HG02840 (cell line): ENCODE results near the gene CKAP5.
"Not testable (repeated sequence)": the region's sequence is repeated elsewhere in the genome, so short reads cannot be mapped to it uniquely, and the experiment has no call there.

ENCODE experiments used
- ATAC-seq: cut with Tn5 transposase; IDR thresholded peaks from one replicate; pipeline ENCODE4 v1.9.1; 2021; ENCODE audit warnings: mild to moderate bottlenecking, moderate library complexity, moderate number of reproducible peaks; ENCODE audit not compliant: unreplicated experiment, low FRiP score

Gene CKAP5

GRCh38 chr11:46729110-46730027, 116.7 kb downstream of the CKAP5 start:
- no peak for ATAC-seq

- no peak for ATAC-seq
Measured at GRCh38 chr11:46728659-46729040, 117.4 kb downstream of the CKAP5 start.

GRCh38 chr11:46727952-46728658, 118.0 kb downstream of the CKAP5 start:
- ATAC-seq, result no peak

GRCh38 chr11:46726206-46726862, 119.7 kb downstream of the CKAP5 start:
- no peak for ATAC-seq

- ATAC-seq, result no peak
Measured at GRCh38 chr11:46725338-46726205, 120.5 kb downstream of the CKAP5 start.

GRCh38 chr11:46724088-46724487, 122.0 kb downstream of the CKAP5 start:
- no peak for ATAC-seq

GRCh38 chr11:46723359-46723680, 122.8 kb downstream of the CKAP5 start:
- ATAC-seq, result no peak

GRCh38 chr11:46722566-46723358, 123.3 kb downstream of the CKAP5 start:
- ATAC-seq, result no peak

GRCh38 chr11:46721286-46721685, 124.8 kb downstream of the CKAP5 start:
- no peak for ATAC-seq

GRCh38 chr11:46719543-46720218, 126.4 kb downstream of the CKAP5 start:
- no peak for ATAC-seq

GRCh38 chr11:46719048-46719542, 127.0 kb downstream of the CKAP5 start, which contains the start of gene F2:
Gene F2 (plus strand): TSS chr11:46719213. CDS start chr11:46719236, 23 bp downstream.
- ATAC-seq, result no peak

- ATAC-seq, result no peak
Measured at GRCh38 chr11:46718155-46719019, 127.7 kb downstream of the CKAP5 start.

GRCh38 chr11:46717825-46718154, 128.3 kb downstream of the CKAP5 start:
- not testable (repeated sequence) for ATAC-seq

GRCh38 chr11:46712874-46713576, 133.1 kb downstream of the CKAP5 start:
- no peak for ATAC-seq

GRCh38 chr11:46711303-46711702, 134.8 kb downstream of the CKAP5 start:
- no peak for ATAC-seq

GRCh38 chr11:46710821-46711269, 135.2 kb downstream of the CKAP5 start:
- no peak for ATAC-seq

GRCh38 chr11:46709351-46709750, 136.7 kb downstream of the CKAP5 start:
- not testable (repeated sequence) for ATAC-seq
